IPS-20b (cell line): Measurements from ENCODE around the gene SOWAHC.

Source experiments
- H3K27ac ChIP-seq: one replicate; pipeline ENCODE4 v1.5.1; 2013; ENCODE audit warnings: low read length
- H3K27me3 ChIP-seq: 2 replicates; pipeline ENCODE4 v1.6.1; 2013; ENCODE audit warnings: mild to moderate bottlenecking, low read length, inconsistent platforms; ENCODE audit not compliant: insufficient read depth
- H3K36me3 ChIP-seq: 2 replicates; pipeline ENCODE4 v1.6.1; 2013; ENCODE audit warnings: low read depth, mild to moderate bottlenecking, inconsistent platforms, low read length, moderate library complexity; ENCODE audit not compliant: insufficient read depth
- H3K4me1 ChIP-seq: 2 replicates; pipeline ENCODE4 v1.6.1; 2013; ENCODE audit warnings: mild to moderate bottlenecking, control low read depth, inconsistent platforms, low read length, moderate library complexity; ENCODE audit not compliant: insufficient read depth
- H3K4me3 ChIP-seq: 2 replicates; pipeline ENCODE4 v1.5.1; 2013; ENCODE audit warnings: mild to moderate bottlenecking, low read length, inconsistent platforms
- H3K9ac ChIP-seq: 2 replicates; pipeline ENCODE4 v1.6.1; 2013; ENCODE audit warnings: low read depth, mild to moderate bottlenecking, inconsistent platforms, low read length, moderate library complexity
- H3K9me3 ChIP-seq: 2 replicates; pipeline ENCODE4 v1.6.1; 2013; ENCODE audit warnings: mild to moderate bottlenecking, low read depth, low read length, inconsistent platforms; ENCODE audit not compliant: insufficient read depth

Gene SOWAHC

DNA sequence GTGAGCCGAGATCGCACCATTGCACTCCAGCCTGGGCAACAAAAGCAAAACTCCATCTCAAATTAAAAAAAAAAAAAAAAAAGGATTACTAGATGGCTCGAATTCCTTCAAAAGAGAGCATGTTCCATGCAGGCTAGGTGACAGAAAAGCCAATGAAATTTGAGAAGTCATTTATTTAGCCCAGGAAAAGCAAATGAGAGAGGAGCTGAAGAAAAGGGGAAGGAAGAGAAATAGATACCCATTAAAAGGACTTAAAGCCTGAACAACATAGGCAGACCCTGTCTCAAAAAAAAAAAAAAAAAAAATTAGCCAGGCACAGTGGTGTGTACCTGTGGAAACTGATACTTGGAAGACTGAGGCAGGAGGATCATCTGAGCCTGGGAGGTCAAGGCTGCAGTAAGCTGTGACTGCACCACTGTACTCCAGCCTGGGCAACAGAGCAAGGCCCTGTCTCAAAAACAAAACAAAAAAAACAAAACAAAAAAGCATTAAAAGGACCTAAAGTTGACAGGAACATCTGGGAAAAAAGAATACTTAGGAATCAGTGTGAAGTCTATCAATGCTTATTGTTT is 11.5 kb upstream of the SOWAHC start:
- Histone ChIP-seq H3K9ac (no peak overlapping the region), H3K4me1 (peaks cover 19% of the 10 kb centered on the region), H3K4me3 (no peak overlapping the region), H3K36me3 (no peaks in the 10 kb centered on the region), H3K9me3 (no peaks in the 10 kb centered on the region), H3K27me3 (no peaks in the 10 kb centered on the region), H3K27ac (no peak overlapping the region)

DNA sequence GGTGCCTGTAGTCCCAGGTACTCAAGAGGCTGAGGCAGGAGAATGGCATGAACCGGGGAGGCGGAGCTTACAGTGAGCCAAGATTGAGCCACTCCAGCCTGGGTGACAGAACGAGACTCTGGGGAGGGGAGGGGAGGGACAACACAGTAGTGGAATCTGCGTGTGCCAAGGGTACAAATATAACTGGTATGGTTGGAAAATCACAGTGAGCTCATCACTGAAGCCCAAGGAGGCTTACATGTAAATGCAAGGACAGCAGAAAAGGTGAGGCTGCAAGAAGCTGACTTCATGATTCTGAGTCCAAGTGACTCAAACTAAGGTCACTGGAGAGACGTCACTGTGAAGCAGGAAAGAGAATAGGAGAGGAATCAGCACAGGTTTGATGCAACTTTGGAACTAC is 9.6 kb upstream of the SOWAHC start:
- H3K36me3 ChIP-seq, result no peaks in the 10 kb centered on the region
- H3K27me3 ChIP-seq, result no peaks in the 10 kb centered on the region
- H3K4me1 ChIP-seq, result peaks cover 24% of the 10 kb centered on the region
- no peaks in the 10 kb centered on the region for H3K9me3 ChIP-seq
- H3K9ac ChIP-seq, result no peak overlapping the region
- H3K27ac ChIP-seq, result no peak overlapping the region
- H3K4me3 ChIP-seq, result no peak overlapping the region

DNA sequence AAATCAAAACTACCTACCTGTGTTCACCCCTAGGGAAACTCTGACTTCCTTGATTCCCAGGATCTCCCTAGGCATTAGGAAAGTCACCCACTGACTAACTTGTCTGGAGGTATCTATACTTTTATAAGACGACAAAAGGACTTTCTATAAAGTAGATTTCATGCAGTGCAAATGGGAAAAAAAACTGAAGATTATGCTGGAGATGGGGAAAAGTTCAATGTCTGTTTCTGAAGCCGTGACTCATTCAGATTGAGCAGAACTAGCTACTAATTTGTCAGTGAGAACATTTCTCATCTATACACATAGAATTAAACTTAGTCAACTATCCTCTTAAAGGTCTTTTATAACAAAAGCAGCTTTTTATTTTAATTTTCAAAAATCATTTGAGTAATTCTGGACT is 6.4 kb upstream of the SOWAHC start:
- Histone ChIP-seq H3K4me3 (no peak overlapping the region), H3K9ac (no peak overlapping the region), H3K36me3 (no peaks in the 10 kb centered on the region), H3K9me3 (no peaks in the 10 kb centered on the region), H3K27ac (no peak overlapping the region), H3K4me1 (peaks cover 17% of the 10 kb centered on the region), H3K27me3 (no peaks in the 10 kb centered on the region)

DNA sequence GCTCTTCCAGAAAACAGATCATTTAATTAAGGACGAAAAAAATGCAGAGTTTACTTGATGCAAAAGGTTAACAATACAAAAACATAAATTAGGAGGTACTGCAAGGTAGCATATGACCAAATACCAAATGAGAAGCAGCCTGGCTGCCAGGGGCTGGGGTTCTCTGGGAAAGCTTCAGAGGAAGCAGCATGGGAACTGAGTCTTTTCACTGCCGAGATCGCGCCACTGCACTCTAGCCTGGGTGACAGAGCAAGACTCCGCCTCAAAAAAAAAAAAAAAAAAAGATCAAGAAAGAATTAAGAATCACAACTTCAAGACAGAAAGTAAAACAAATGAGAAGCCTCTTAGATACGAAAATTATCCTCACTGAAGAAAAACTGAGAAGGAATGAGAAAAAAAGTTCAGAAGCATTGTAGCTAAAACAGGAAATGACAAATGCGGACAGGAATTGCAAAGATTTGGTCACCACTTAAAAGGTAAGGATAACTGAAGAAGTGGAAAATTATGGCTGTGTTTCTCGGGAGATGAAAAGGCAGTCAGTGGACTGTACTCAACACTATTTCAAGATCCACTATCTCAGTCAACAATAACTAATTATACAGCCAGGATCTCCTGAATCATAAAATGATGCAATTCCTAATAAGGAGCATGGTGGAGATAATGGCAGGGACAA is 4.7 kb upstream of the SOWAHC start:
- H3K27me3 ChIP-seq, result no peaks in the 10 kb centered on the region
- H3K4me1 ChIP-seq, result peaks cover 17% of the 10 kb centered on the region
- H3K9me3 ChIP-seq, result no peaks in the 10 kb centered on the region
- H3K4me3 ChIP-seq, result no peak overlapping the region
- H3K36me3 ChIP-seq, result no peaks in the 10 kb centered on the region
- H3K27ac ChIP-seq, result no peak overlapping the region
- H3K9ac ChIP-seq, result peak overlapping the region; percentile 29; the same call in 1 of the 2 replicates

DNA sequence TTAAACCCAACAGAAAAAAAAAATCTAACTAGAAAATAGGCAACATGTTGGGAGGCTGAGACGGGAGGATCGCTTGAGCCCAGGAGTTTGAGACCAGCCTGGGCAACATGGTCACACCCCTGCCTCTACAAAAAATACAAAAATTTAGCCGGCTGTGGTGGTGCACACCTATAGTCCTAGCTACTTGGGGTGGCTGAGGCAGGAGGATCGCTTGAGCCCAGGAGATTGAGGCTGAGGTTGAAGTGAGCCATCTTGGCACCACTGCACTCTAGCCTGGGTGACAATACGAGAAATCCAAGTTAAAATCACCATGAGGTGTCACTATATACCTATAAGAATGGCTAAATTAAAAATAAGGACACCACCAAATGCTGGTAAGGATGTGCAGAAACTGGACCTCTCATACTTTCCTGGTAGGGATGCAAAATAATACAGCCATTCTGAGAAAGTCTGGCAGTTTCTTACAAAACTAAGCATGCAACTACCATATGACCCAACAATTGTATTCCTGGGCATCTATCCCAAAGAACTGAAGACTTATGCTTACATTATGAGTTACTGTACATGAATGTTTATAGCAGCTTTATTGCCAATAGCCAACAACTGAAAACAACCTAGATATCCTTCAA is 2.6 kb upstream of the SOWAHC start:
- no peaks in the 10 kb centered on the region for H3K9me3 ChIP-seq
- peaks cover 24% of the 10 kb centered on the region for H3K4me1 ChIP-seq
- H3K27me3 ChIP-seq, result peaks cover 18% of the 10 kb centered on the region
- H3K27ac ChIP-seq, result no peak overlapping the region
- H3K4me3 ChIP-seq, result peak overlapping the region; percentile 89
- H3K36me3 ChIP-seq, result no peaks in the 10 kb centered on the region
- H3K9ac ChIP-seq, result peak overlapping the region; percentile 94; the same call in 1 of the 2 replicates

DNA sequence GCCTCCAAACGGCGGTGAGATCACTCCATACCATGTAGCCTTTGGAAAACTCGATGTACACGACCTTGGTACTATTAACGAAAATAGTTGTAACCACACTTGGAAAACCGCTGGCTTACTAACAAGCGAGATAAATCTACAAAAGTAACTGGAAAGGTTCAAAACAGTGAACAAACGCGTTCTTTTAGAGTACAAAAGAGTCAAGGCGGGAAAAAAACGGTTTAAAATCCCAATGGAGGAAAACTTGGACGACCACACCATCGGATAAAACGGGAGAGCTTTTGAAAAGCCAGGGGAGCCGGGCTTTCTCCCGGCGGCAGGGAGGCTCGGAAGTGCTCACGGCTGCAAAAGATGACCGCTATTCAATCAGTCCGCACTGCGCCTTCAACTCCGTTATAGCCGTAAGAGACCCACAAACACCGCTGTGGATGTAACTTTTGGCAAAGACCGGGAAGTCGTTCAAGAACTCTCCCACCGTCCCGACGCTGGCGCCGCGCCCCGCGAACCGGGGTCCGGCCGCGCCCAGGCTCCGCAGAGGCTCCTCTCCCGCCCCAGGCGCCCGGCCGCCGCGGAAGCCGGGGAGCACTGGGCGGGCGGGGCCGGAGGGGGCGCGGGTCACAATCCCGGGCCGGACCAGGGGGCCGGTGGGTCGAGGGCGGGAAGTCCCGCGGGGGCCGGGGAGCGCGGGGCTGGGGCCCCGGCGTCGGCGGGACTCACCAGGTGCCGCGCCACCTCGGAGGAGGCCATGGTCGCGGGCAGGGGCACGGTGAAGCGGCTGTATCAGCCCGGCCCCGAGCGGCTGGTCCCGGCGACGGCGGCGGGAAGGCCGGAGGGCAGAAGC is 863 bp upstream of the SOWAHC start:
- Histone ChIP-seq H3K4me1 (peaks cover 29% of the 10 kb centered on the region), H3K27ac (peak overlapping the region; percentile 16), H3K9ac (peak overlapping the region; percentile 94), H3K4me3 (peak overlapping the region; percentile 89), H3K9me3 (no peaks in the 10 kb centered on the region), H3K27me3 (peaks cover 22% of the 10 kb centered on the region), H3K36me3 (no peaks in the 10 kb centered on the region)

DNA sequence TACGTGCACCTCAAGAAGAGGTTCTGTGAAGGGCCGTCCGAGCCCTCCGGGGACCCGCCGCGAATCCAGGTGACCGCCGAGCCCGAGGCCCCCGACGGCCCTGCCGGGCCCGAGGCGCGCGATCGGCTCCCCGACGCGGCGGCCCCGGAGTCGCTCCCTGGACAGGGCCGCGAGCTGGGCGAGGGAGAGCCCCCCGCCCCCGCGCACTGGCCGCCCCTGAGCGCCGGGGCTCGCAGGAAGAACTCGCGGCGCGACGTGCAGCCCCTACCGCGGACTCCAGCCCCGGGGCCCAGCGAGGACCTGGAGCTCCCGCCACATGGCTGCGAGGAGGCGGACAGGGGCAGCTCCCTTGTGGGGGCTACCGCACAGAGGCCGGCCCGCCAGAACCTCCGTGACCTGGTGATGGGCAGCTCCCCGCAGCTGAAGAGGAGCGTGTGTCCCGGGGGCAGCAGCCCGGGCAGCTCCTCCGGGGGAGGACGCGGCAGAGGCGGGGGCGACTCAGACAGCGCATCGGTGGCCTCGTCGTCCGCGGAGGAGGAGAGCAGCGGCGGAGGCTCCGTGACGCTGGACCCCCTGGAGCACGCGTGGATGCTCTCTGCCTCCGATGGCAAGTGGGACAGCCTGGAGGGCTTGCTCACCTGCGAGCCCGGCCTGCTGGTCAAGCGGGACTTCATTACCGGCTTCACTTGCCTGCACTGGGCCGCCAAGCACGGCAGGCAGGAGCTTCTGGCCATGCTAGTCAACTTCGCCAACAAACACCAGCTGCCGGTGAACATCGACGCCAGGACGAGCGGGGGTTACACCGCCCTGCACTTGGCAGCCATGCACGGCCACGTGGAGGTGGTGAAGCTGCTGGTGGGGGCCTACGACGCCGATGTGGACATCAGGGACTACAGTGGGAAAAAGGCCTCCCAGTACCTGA is 812 bp downstream of the SOWAHC start:
- Histone ChIP-seq H3K4me3 (peak overlapping the region; percentile 89), H3K27me3 (peaks cover 22% of the 10 kb centered on the region), H3K4me1 (peaks cover 22% of the 10 kb centered on the region), H3K27ac (no peak overlapping the region), H3K36me3 (no peaks in the 10 kb centered on the region), H3K9ac (peak overlapping the region; percentile 68; the same call in 1 of the 2 replicates), H3K9me3 (no peaks in the 10 kb centered on the region)

DNA sequence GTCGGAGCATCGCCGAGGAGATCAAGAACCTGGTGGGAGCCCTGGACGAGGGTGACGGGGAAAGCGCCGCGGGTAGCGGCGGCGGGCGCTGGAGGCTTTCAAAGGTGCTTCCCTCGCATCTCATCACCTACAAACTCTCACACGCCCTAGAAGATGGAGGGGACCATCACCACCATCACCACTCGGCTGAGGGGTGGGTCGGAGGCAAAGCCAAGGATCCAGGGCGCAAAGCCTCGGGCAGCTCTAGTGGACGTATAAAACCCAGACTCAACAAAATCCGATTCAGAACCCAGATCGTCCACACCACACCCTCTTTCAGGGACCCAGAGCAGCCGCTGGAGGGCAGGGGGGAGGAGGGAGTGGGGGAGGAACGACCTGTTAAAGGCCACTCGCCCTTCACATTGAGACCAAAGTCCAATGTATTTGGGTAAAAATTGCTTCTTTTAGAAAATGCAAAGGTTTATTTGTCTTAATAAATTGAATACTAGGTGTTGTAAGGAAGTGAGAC is 1.5 kb downstream of the SOWAHC start:
- peak overlapping the region; percentile 89 for H3K4me3 ChIP-seq
- H3K9me3 ChIP-seq, result no peaks in the 10 kb centered on the region
- H3K4me1 ChIP-seq, result peaks cover 22% of the 10 kb centered on the region
- no peaks in the 10 kb centered on the region for H3K36me3 ChIP-seq
- H3K27ac ChIP-seq, result no peak overlapping the region
- H3K27me3 ChIP-seq, result peaks cover 22% of the 10 kb centered on the region
- peak overlapping the region; percentile 68; the same call in 1 of the 2 replicates for H3K9ac ChIP-seq

DNA sequence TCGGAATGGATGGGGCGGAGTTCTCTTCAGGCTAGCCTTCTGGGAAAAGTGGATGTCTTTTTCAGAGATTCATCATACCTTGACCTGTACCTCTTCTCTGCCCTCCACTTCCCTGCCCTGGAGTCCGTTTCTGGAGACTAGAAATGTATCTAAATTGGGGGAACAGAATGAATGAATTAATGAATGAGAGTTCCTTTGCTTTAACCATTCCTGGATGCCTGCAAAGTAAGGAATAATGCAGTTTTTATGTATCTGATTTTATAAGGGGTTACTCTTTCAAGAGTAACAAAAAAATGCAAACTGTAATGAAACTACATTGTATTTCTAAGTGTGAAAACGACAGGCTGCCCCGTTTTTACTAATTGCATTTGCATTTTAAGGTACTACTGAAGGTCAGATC is 2.0 kb downstream of the SOWAHC start:
- no peak overlapping the region for H3K27ac ChIP-seq
- H3K9ac ChIP-seq, result peak overlapping the region; percentile 34; the same call in 1 of the 2 replicates
- peaks cover 22% of the 10 kb centered on the region for H3K4me1 ChIP-seq
- H3K4me3 ChIP-seq, result peak overlapping the region; percentile 89
- no peaks in the 10 kb centered on the region for H3K9me3 ChIP-seq
- peaks cover 22% of the 10 kb centered on the region for H3K27me3 ChIP-seq
- H3K36me3 ChIP-seq, result no peaks in the 10 kb centered on the region

DNA sequence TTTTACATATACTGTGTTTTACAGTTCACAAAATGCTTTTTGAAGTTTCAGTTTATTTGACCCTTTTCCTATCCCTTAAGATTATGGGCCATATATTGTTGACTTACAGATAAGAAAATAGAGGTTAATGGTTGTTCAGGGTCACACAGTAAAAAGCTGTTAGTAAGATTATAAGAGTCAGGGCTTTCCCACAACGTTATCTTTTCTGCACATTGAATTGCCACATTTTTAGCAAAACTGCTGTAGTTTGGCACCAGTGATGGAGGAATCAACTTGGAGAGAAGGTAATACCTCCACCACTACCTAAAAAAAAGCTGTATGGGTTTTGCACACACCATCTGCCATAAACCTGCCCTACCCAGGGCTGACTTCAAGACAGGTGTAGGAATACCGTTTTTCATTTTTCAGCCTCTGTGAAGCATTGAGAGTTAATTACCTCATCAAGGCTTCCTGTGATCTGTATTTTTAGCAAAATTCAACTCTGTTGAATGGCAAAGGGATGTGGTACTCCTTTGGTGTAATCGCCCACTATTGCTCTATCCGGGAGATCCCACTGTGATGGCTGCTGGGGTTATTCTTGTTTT is 5.0 kb downstream of the SOWAHC start:
- Histone ChIP-seq H3K27me3 (peaks cover 22% of the 10 kb centered on the region), H3K9me3 (no peaks in the 10 kb centered on the region), H3K36me3 (no peaks in the 10 kb centered on the region), H3K9ac (no peak overlapping the region), H3K4me1 (peaks cover 12% of the 10 kb centered on the region), H3K27ac (no peak overlapping the region), H3K4me3 (no peak overlapping the region)
